ENCODE results near the gene ANKRD61.

GRCh38 chr7:6008668-6009611 lies 22.2 kb upstream of the ANKRD61 start, which contains the start of the genes AIMP2 and PMS2:
- TF ChIP-seq HDAC2 (IDR thresholded peaks at IDR 0.05): no peak
- TF ChIP-seq BHLHE40 (IDR thresholded peaks at IDR 0.05; ENCODE audit: low read depth, low read length): peak; percentile 55
- peak; percentile 20; the same call in 1 of the 3 replicates for TF ChIP-seq SMC3 (IDR thresholded peaks at IDR 0.05)
- peak in 1 of 2 experiments; percentile 3; a peak in 1 of 4 replicates for TF ChIP-seq CEBPB (IDR thresholded peaks at IDR 0.05)
- TF ChIP-seq, protein P1, sequence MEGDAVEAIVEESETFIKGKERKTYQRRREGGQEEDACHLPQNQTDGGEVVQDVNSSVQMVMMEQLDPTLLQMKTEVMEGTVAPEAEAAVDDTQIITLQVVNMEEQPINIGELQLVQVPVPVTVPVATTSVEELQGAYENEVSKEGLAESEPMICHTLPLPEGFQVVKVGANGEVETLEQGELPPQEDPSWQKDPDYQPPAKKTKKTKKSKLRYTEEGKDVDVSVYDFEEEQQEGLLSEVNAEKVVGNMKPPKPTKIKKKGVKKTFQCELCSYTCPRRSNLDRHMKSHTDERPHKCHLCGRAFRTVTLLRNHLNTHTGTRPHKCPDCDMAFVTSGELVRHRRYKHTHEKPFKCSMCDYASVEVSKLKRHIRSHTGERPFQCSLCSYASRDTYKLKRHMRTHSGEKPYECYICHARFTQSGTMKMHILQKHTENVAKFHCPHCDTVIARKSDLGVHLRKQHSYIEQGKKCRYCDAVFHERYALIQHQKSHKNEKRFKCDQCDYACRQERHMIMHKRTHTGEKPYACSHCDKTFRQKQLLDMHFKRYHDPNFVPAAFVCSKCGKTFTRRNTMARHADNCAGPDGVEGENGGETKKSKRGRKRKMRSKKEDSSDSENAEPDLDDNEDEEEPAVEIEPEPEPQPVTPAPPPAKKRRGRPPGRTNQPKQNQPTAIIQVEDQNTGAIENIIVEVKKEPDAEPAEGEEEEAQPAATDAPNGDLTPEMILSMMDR (IDR thresholded peaks at IDR 0.05): no peak; the same call in 2 of the 3 replicates
- TF ChIP-seq, protein P2, sequence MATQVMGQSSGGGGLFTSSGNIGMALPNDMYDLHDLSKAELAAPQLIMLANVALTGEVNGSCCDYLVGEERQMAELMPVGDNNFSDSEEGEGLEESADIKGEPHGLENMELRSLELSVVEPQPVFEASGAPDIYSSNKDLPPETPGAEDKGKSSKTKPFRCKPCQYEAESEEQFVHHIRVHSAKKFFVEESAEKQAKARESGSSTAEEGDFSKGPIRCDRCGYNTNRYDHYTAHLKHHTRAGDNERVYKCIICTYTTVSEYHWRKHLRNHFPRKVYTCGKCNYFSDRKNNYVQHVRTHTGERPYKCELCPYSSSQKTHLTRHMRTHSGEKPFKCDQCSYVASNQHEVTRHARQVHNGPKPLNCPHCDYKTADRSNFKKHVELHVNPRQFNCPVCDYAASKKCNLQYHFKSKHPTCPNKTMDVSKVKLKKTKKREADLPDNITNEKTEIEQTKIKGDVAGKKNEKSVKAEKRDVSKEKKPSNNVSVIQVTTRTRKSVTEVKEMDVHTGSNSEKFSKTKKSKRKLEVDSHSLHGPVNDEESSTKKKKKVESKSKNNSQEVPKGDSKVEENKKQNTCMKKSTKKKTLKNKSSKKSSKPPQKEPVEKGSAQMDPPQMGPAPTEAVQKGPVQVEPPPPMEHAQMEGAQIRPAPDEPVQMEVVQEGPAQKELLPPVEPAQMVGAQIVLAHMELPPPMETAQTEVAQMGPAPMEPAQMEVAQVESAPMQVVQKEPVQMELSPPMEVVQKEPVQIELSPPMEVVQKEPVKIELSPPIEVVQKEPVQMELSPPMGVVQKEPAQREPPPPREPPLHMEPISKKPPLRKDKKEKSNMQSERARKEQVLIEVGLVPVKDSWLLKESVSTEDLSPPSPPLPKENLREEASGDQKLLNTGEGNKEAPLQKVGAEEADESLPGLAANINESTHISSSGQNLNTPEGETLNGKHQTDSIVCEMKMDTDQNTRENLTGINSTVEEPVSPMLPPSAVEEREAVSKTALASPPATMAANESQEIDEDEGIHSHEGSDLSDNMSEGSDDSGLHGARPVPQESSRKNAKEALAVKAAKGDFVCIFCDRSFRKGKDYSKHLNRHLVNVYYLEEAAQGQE (IDR thresholded peaks at IDR 0.05): no peak
- no peak for TF ChIP-seq CHD4 (IDR thresholded peaks at IDR 0.05; ENCODE audit: borderline replicate concordance)
- no peak for TF ChIP-seq RCOR1 (IDR thresholded peaks at IDR 0.05; ENCODE audit: low read depth, low read length)

Data from A549 (cell line).